ENCODE measurements around the gene SLC25A25. TPM values are rescaled to one million over a fixed set of nuclear protein-coding genes. Genes with fewer than 3 reads are reported as not detected.

Gene SLC25A25
- total and polyA plus RNA-seq, 2 of the 8 experiments (the other 6 are each of a cell fraction or from before 2014, with no cell fraction given) = 6.5 to 18.5 TPM

GRCh38 chr9:128093011-128093410 is 25.0 kb downstream of the SLC25A25 start:
- CTCF ChIA-PET (ENCODE audit: partially characterized antibody) = interaction anchor here (0.7 to 4.8 kb wide), 12 partner anchors 8 to 150 kb away, joined by 3 to 42 read pairs (median 4); no protein-coding TSS in a partner anchor
- TF ChIP-seq USF2 (IDR thresholded peaks at IDR 0.05; ENCODE audit: low read length) (no peak), KDM4A (IDR thresholded peaks at IDR 0.05; ENCODE audit: low read depth, low read length, severe bottlenecking) (no peak), CBX5 (IDR thresholded peaks at IDR 0.05; ENCODE audit: low read depth, low read length) (no peak), NANOG (IDR thresholded peaks at IDR 0.05; ENCODE audit: insufficient read depth, low read depth, low read length, poor library complexity, severe bottlenecking) (no peak), SAP30 (IDR thresholded peaks at IDR 0.05; ENCODE audit: insufficient read depth, insufficient replicate concordance, low read length) (no peak), BRCA1 (IDR thresholded peaks at IDR 0.05; ENCODE audit: low read depth, low read length) (no peak), RFX5 (IDR thresholded peaks at IDR 0.05; ENCODE audit: borderline replicate concordance, low read depth, low read length) (no peak), MAX (IDR thresholded peaks at IDR 0.05) (no peak), CEBPB (IDR thresholded peaks at IDR 0.05; ENCODE audit: low read depth, low read length) (no peak), KDM1A (IDR thresholded peaks at IDR 0.05; ENCODE audit: borderline replicate concordance, low read length) (no peak), HDAC6 (IDR thresholded peaks at IDR 0.05; ENCODE audit: low read depth, low read length) (no peak)

More at GRCh38 chr9:128093011-128093410, 25.0 kb downstream of the SLC25A25 start:
- Histone ChIP-seq H3K23me2 (ENCODE audit: low read depth, low read length) (no peaks in the 10 kb centered on the region), H2BK5ac (ENCODE audit: low read depth, low read length) (no peak overlapping the region), H2AFZ (ENCODE audit: low read length) (no peak overlapping the region), H2BK120ac (replicated peaks; ENCODE audit: low read depth, low read length) (no peak overlapping the region), H3K27me3 (replicated peaks in 1 of 4; ENCODE audit: control insufficient read depth in 3 of 4, extremely low read depth in 1 of 4, insufficient read depth in 3 of 4, low read length in 3 of 4) (no peaks in the 10 kb centered on the region), H2BK12ac (ENCODE audit: low read depth, low read length) (no peak overlapping the region), H4K8ac (ENCODE audit: extremely low read depth, insufficient read depth, low read length) (no peak overlapping the region), H3K56ac (replicated peaks; ENCODE audit: insufficient read length, low read depth, low read length) (no peak overlapping the region), H3K36me3 (ENCODE audit: control insufficient read depth in 2 of 4, insufficient read depth in 4 of 4, low read length in 3 of 4) (no peaks in the 10 kb centered on the region), H3K27ac (ENCODE audit: low read depth, low read length) (no peak overlapping the region), H3K18ac (ENCODE audit: extremely low read depth, low read length) (no peak overlapping the region), H3K4me2 (ENCODE audit: insufficient read depth in 1 of 2, low read depth in 2 of 2, low read length in 2 of 2) (no peak overlapping the region), H3K79me1 (ENCODE audit: low read depth, low read length) (peaks cover 16% of the 10 kb centered on the region), H3K79me2 (ENCODE audit: control insufficient read depth in 1 of 2, insufficient read depth in 2 of 2, low read length in 2 of 2) (peaks cover 0 to 22% of the 10 kb centered on the region in 2 experiments; a peak in 2 of 4 replicates), H3K4me3 (ENCODE audit: extremely low read depth in 1 of 4, insufficient read depth in 2 of 4, low read depth in 3 of 4, low read length in 4 of 4) (no peak overlapping the region), H3K23ac (ENCODE audit: insufficient read length) (no peak overlapping the region), H3K4ac (replicated peaks; ENCODE audit: insufficient read length, low read depth, low read length) (no peak overlapping the region), H2BK15ac (ENCODE audit: low read length) (no peak overlapping the region), H4K20me1 (replicated peaks in 1 of 2; ENCODE audit: control insufficient read depth in 1 of 2, insufficient read depth in 2 of 2, low read length in 2 of 2) (peaks cover 0 to 9% of the 10 kb centered on the region in 2 experiments), H4K91ac (replicated peaks; ENCODE audit: insufficient read length, low read length) (no peak overlapping the region), H2AK5ac (ENCODE audit: low read depth, low read length) (no peak overlapping the region), H2BK20ac (ENCODE audit: low read length) (no peak overlapping the region), H3K4me1 (replicated peaks in 1 of 4; ENCODE audit: control insufficient read depth in 3 of 4, insufficient read depth in 4 of 4, low read length in 3 of 4) (peaks cover 0 to 12% (median 9%) of the 10 kb centered on the region in 4 experiments; a peak in 6 of 7 replicates), H4K5ac (ENCODE audit: insufficient read length, low read depth, low read length) (no peak overlapping the region), H3K14ac (ENCODE audit: insufficient read length) (no peak overlapping the region), H3K9me3 (ENCODE audit: insufficient read depth in 2 of 2, low read depth in 1 of 2, low read length in 1 of 2) (no peaks in the 10 kb centered on the region), H3K9ac (replicated peaks in 1 of 4; ENCODE audit: extremely low read depth in 1 of 4, low read depth in 3 of 4, low read length in 3 of 4) (no peak overlapping the region)
- FAIRE-seq (no peak), DNase-seq (ENCODE audit: low read depth in 1 of 2, low spot score in 2 of 2) (no peak)
- WGBS, 2 experiments (ENCODE audit: extremely low coverage in 1 of 2, insufficient coverage in 1 of 2, insufficient read length in 1 of 2, insufficient replicate concordance in 2 of 2, low coverage in 1 of 2, low lambda C conversion rate in 2 of 2, missing lambda C conversion rate in 1 of 2) = 67% methylated on average over 4 of the region's 4 CpGs; no CpG with 5 or more reads in 1 of the 2 experiments
- POLR2A ChIA-PET (ENCODE audit: partially characterized antibody) = interaction anchor here (0.5 to 5.0 kb wide), 4 partner anchors 11 to 163 kb away, joined by 3 to 33 read pairs (median 4); partner anchors contain the start of gene PIP5KL1
